ENCODE data around the gene PLCB3.

DNA sequence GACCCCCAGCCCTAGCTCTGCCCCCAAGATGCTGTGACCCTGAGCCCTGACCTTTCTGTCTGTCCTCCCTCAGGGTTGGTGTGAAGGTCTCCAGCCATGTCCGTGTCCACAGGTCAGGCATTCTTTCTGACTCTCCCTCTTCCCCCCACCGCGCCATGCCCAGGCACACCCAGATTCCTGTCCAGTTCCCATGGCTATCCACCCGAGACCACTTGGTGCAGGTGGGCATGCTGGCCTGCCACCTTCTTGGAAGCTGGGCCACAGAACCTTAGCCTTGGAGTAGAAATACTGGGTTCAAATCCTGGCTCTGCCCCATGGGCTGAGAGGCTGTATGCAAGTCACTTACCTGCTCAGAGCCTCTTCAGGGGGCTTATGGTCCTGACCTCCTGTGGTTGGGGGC, 2.3 kb upstream of the PLCB3 start:
- TF ChIP-seq POLR2AphosphoS5 (IDR thresholded peaks at IDR 0.05; ENCODE audit: low read depth, low read length) (no peak), POLR2A (IDR thresholded peaks at IDR 0.05; ENCODE audit: low read depth, low read length) (no peak)
